ENCODE results near the gene TIMM10. TPM values are rescaled to one million over a fixed set of nuclear protein-coding genes. Genes with fewer than 3 reads are reported as not detected.

TIMM10 gene
- polyA plus RNA-seq, 1 donor from 2014 or later, result 63.5 TPM

DNA sequence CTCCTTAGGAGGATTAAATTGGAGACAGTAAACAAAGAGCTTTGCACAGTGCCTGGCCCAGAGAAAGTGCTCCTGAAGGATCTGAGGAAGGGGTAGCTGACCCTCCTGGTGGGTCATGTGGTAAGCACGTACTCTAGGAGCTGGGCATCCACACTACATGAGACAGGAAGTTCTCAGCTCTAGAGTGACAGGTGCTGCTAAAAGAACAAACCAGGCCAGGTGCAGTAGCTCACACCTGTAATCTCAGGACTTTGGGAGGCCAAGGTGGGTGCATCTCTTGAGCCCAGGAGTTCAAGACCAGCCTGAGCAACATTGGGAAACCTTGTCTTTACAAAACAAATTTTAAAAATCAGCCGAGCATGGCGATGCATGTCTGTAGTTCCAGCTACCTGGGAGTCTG lies 28.2 kb downstream of the TIMM10 start:
- H3K4me3 Mint-ChIP-seq, result no peak overlapping the region
- H3K27ac Mint-ChIP-seq, result no peak overlapping the region
- H3K4me1 Mint-ChIP-seq, result peaks cover 0 to 5% (median 0%) of the 10 kb centered on the region in 3 donors
- H3K9me3 Mint-ChIP-seq, result no peaks in the 10 kb centered on the region
- H3K27me3 Mint-ChIP-seq, result no peaks in the 10 kb centered on the region
- peaks cover 7% of the 10 kb centered on the region for H3K36me3 Mint-ChIP-seq

DNA sequence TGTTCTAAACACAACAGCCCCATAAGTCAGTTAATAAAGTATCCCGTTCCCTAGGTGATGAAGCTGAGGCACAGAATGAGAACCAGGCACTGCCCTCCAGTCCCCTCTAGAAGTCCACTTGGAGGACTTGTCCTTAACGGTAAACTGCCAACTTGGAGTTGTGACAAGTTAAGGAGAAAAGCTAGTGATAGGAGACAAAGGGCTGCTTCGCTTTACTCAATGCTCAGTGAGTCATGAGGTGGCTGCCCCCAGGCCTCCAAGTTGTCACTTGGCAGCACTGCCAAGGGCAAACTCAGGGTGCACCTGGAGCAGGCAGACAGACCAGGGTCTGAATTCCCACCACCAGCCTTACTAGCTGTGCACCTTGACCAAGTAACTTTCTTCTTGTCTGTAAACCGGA lies 28.6 kb downstream of the TIMM10 start:
- Mint-ChIP-seq H3K27me3 (no peaks in the 10 kb centered on the region), H3K36me3 (peaks cover 7% of the 10 kb centered on the region), H3K9me3 (no peaks in the 10 kb centered on the region), H3K4me3 (no peak overlapping the region), H3K4me1 (peaks cover 0 to 5% (median 0%) of the 10 kb centered on the region in 3 donors), H3K27ac (no peak overlapping the region)

DNA sequence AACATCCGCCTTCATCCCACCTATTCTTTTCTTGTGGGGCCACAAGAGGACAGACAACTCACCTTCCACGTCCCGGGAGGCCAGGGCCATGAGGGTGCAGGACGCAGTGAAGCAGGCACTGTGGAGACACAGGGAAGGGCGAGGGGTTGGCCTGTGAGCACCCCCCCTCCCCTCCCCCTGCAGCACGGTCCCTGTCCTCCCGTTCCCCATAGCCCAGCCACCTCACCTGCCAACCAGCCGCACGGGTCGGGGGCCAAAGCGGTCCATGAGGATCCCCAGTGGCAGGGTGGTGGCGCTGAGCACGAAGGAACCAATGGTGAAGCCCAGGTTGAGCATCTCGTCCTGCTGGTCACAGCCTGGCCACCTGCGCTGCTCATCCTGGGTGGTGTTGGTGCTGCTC lies 29.6 kb downstream of the TIMM10 start:
- Mint-ChIP-seq H3K27me3 (no peaks in the 10 kb centered on the region), H3K4me3 (no peak overlapping the region), H3K4me1 (peaks cover 0 to 5% (median 0%) of the 10 kb centered on the region in 3 donors), H3K36me3 (peaks cover 7% of the 10 kb centered on the region), H3K27ac (no peak overlapping the region), H3K9me3 (no peaks in the 10 kb centered on the region)

DNA sequence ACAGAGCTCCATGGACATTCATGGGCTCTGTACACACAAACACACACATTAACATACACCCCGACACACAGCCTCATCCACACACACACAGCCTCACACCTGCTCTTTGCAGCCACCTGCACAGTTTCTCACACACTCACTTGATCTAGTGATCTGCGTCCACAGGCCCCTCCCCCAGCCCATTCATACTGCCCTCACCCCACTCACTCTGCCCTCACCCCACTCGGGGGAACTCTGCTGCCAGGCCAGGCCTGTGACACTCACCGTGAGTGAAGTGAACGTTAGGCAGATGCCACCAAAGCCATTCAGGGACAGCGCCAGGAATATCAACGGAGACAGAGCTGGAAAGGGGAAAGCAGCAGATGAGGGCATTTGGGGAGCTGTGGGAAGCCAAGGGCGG lies 30.0 kb downstream of the TIMM10 start:
- peaks cover 9% of the 10 kb centered on the region for H3K36me3 Mint-ChIP-seq
- H3K27ac Mint-ChIP-seq, result no peak overlapping the region
- H3K9me3 Mint-ChIP-seq, result no peaks in the 10 kb centered on the region
- H3K4me1 Mint-ChIP-seq, result peaks cover 0 to 5% (median 0%) of the 10 kb centered on the region in 3 donors
- H3K4me3 Mint-ChIP-seq, result no peak overlapping the region
- no peaks in the 10 kb centered on the region for H3K27me3 Mint-ChIP-seq

DNA sequence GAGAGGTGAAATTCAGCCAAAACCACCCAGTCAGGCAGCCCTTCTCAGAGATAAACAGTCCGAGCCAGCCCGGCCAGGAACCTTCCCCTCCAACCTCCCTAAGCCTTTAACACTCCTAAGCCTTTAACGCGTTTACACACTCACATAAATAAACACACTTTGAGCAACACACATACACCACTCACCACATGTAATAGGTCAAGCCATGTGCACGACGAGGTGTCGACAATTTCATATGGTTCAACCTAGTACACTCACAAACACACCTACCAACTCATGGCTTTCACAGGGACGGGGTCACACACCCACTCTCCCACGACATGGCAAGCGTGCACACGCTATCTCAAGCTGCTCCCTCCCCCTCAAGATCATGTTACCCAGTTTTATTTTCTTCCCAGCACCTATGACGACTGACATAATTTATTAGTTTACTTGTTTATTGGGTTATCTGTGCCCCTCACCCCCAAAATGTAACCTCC lies 30.5 kb downstream of the TIMM10 start:
- Mint-ChIP-seq H3K9me3 (no peaks in the 10 kb centered on the region), H3K27ac (no peak overlapping the region), H3K4me1 (peaks cover 0 to 5% (median 0%) of the 10 kb centered on the region in 3 donors), H3K4me3 (no peak overlapping the region), H3K27me3 (no peaks in the 10 kb centered on the region), H3K36me3 (peaks cover 9% of the 10 kb centered on the region)

DNA sequence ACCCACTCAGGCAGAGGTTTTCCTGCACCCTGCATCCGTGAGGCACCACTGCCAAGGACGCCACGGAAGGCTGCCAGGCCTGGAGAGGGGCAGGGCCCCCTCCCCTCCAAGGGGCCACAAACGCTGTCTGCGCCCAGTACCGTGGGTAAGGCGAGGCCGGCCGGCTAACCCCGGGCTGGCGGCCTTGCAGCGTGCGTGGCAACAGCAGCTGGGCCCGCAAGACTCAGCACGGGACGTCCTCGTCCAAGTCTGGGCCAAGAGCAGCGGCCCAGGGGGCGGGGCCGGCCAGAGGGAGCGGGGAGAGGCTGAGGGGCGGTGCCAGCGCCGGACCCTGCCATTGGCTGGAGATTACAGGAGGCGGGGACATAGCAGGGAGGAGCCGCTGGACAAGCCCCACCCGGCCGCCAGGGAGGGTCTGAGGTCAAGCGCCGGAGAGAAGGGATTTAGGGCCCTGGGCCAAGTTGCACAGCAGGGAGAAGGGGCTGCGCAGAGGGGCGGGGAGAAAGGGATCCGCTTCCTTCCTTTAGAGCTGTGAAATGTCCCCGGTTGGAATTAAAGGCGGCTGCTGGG lies 31.1 kb downstream of the TIMM10 start:
- peaks cover 9% of the 10 kb centered on the region for H3K36me3 Mint-ChIP-seq
- no peak overlapping the region for H3K27ac Mint-ChIP-seq
- no peak overlapping the region for H3K4me3 Mint-ChIP-seq
- peaks cover 0 to 5% (median 0%) of the 10 kb centered on the region in 3 donors for H3K4me1 Mint-ChIP-seq
- no peaks in the 10 kb centered on the region for H3K27me3 Mint-ChIP-seq
- H3K9me3 Mint-ChIP-seq, result no peaks in the 10 kb centered on the region

DNA sequence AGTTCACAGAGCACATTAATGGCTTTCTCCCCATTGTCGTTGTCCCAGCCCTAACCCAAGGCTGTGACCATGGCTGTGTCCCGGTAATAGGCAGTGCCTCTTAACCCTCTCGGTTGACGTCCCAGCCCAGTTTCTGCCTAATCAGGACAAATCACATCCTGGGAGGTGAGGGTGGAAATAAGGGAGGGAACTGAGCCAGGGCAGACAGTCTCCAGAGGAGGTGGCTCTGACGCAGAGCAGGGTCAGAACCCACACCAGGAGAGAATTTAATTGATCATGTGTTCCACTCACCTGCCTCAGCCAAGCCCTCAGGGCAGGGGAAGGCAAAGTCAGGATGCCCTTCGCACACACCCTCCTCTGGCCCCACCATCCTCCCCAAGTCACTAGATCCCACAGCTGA lies 32.0 kb downstream of the TIMM10 start:
- Mint-ChIP-seq H3K4me1 (peaks cover 0 to 5% (median 0%) of the 10 kb centered on the region in 3 donors), H3K36me3 (peaks cover 9% of the 10 kb centered on the region), H3K27ac (no peak overlapping the region), H3K4me3 (no peak overlapping the region), H3K9me3 (no peaks in the 10 kb centered on the region), H3K27me3 (no peaks in the 10 kb centered on the region)

DNA sequence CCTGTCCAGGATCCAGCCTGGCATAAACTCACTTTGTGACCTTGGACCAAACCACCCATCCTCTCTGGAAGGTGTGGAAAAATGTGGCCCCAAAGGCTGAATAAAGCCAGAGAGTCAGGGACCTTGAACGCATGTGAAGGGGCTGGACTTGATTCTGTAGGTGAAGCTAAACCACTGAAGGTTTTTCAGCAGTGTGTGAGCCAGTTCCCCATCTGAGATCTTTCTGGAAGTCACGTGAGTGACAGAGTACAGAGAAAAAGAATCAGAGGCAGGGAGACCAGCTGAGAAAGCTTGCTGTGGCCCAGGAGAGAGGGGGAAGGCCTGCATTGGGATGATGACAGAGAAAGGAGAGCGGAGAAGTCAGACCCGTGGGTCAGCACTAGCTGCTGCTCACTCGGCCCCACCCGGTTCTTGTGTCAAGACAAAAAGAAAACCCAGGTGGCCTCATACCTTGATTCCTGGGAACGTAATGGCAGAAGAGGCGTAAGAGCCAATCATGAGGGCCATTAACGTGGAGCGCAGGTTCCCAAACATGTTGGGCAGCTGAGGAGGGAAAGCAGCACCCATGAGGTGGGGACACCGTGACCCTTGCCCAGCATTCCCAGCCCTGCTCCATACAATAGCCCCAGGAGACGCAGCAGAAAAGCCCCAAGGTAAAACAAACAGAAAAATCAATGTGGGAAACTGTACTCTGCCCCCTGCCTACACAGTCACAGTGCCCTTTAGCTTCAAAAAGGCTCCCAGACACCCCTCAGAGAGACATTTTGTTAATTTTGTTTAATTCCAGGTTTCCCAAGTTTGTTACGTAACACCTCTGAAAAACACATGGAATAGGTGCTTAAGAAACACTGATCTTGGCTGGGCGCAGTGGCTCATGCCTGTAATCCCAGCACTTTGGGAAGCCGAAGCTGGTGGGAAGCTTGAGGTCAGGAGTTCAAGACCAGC lies 33.0 kb downstream of the TIMM10 start:
- peaks cover 9% of the 10 kb centered on the region for H3K36me3 Mint-ChIP-seq
- H3K4me1 Mint-ChIP-seq, result peaks cover 0 to 5% (median 0%) of the 10 kb centered on the region in 3 donors
- H3K9me3 Mint-ChIP-seq, result no peaks in the 10 kb centered on the region
- H3K27me3 Mint-ChIP-seq, result no peaks in the 10 kb centered on the region
- peak overlapping the region in 1 of 4 donors; percentile 47 for H3K4me3 Mint-ChIP-seq
- H3K27ac Mint-ChIP-seq, result no peak overlapping the region

DNA sequence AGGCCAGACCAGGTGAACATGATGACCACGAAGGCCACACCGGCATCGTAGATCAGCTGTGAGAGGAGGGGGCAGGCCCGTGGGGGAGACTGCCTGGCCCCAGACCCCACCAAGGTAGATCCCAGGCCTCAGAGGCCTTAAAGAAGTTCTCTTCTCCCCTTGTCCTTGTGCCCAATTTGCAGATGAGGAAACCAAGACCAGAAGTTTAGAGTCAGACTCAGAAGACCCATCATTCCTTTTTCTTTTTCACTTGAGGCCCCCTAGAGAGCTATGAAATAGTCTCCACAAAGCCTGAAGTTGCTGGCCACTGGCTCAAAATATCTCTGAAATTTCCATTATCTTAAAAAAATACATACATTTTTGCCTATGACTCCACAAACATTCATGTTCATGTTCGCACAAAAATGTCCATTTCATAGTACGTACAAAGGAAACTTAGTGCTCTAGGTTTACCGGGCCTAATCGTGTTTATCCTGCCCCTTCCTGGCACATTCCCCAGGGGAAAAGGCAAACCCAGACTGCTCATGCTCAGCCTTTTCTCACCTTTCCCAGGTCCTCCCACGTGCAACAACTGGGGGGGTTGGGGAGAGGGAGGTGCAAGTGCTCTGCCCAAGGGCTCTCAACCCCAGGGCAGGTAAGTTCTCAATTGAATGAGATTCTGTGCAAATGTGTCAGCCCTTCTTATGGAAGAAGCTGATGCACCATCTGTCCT lies 34.3 kb downstream of the TIMM10 start:
- H3K27ac Mint-ChIP-seq, result no peak overlapping the region
- H3K27me3 Mint-ChIP-seq, result no peaks in the 10 kb centered on the region
- H3K36me3 Mint-ChIP-seq, result peaks cover 9% of the 10 kb centered on the region
- no peaks in the 10 kb centered on the region for H3K9me3 Mint-ChIP-seq
- H3K4me1 Mint-ChIP-seq, result peaks cover 0 to 5% (median 0%) of the 10 kb centered on the region in 3 donors
- no peak overlapping the region for H3K4me3 Mint-ChIP-seq

DNA sequence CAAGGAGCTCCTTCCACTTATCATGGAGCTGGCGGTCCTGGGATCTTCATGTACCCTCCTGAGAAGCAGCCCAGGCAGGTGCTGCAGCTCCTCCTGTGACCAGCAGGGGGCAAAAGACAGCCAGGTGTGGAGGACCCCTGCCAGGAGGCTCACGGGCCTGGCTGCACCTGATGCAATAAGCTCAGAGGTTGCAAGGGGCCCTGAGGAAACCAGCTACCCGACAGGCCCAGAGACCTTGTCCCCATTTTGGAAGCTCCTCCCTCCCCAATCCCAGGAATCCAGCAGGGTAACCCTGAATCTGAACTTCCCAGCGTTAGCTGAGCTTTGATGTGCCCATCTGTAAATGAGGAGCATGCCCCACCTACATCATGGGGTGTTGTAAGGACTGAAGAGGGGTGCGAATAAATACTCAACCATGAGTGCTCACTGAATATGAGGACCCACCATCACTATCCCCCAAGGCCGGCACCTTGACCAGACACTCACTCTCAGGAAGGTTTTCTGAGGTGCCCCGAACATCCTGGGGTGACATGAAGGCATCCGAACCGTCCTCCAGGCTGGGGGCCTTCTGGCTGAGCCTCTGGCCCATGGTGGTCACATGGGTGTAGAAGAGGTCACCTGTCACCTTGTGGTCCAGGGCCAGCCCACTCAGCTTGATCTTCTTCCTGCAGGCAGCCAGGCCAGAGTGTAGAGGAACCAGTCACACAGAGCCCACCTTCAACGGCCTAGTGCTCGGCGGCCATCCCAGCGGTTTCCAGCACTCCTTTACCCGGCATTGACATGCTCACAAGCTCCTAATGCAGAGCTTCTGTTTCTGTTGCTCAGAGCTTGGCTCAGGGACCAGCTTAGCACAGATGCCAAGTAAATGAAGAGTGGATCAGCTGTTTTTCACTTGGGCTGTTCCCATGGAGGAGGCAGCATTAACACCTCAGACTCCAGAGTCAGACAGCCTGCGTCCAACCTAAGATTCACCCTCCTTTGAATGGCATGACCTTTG lies 36.7 kb downstream of the TIMM10 start:
- H3K27ac Mint-ChIP-seq, result peak overlapping the region in 1 of 3 donors; percentile 67
- H3K4me1 Mint-ChIP-seq, result no peaks in the 10 kb centered on the region
- no peaks in the 10 kb centered on the region for H3K9me3 Mint-ChIP-seq
- H3K27me3 Mint-ChIP-seq, result no peaks in the 10 kb centered on the region
- H3K36me3 Mint-ChIP-seq, result peaks cover 3% of the 10 kb centered on the region
- no peak overlapping the region for H3K4me3 Mint-ChIP-seq

DNA sequence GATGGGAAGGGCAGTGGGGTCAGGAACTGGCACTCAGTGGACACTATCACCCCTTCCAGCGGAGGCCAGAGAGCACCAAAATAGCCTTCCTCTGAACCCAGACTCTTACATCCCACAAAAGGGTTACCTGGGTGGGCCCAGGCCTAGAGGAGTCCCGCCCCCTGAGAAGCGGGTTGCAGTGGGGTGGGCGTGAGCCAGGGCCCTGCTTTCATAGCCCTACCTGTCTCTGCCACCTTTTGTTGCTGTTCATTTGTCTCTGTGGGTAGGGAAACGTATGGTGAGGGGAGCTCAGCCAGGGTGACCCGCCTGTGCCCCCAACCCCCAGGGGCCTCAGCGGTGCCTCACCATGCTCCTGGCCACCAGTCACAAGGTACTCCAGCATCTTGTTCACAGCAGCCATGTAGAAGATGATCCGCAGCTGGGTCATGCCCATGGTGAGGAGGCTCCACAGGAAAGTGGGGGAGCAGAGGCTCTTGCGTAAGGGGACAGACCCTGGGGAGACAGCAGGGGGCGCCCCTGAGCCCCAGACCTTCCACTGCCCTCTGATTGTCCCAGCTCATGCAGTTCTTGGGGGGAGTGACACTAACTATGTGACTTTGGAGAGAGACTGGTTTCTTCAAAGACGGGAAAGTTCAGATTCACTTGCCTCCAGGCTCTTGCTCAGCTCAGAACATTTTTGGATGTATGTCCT lies 39.0 kb downstream of the TIMM10 start:
- Mint-ChIP-seq H3K4me3 (no peak overlapping the region), H3K36me3 (peaks cover 2% of the 10 kb centered on the region), H3K4me1 (no peaks in the 10 kb centered on the region), H3K9me3 (no peaks in the 10 kb centered on the region), H3K27ac (no peak overlapping the region), H3K27me3 (no peaks in the 10 kb centered on the region)

DNA sequence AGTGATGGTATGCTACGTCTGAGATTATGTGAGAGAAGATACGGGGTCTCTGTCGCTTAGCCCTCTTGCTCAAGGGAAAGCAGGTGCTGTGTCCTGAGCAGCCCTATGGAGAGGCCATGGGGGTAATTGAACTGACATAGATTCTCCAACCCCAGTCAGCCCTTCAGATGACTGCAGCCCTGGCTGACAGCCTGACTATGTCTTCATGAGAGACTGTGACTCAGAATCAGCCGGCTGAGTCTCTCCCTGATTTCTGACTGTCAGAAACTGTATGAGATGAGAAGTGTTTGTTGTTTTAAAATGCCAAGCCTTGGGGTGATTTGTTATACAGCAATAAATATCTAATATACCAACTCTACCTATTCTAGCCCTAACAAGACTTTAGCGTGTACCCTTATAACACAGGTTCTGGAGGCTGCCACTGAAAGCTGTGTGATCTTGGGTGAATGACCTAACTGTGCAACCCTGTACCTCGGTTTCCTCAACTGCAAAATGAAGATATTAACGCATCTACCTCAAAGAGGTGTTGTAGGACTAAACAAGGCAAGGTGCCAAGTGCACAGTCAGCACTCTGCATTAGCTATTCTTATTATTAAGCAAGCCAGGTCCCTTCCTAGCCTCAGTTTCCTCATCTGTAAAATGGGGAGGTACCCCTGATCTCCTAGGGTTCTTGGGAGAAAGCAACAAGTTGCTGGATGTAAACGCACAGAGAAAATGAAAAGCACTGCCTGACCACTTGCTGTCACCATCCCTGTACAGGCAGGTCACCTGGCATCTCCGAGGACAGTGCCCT lies 39.9 kb downstream of the TIMM10 start:
- Mint-ChIP-seq H3K4me3 (no peak overlapping the region), H3K27ac (no peak overlapping the region), H3K27me3 (no peaks in the 10 kb centered on the region), H3K4me1 (peaks cover 0 to 2% (median 0%) of the 10 kb centered on the region in 3 donors), H3K36me3 (peaks cover 3% of the 10 kb centered on the region), H3K9me3 (no peaks in the 10 kb centered on the region)
